Measurements from ENCODE around the gene IHH. TPM values are rescaled to one million over a fixed set of nuclear protein-coding genes. Genes with fewer than 3 reads are reported as not detected.
A peak's percentile ranks its signal among the peaks of the same experiment; 100 is the strongest.

IHH gene
- total RNA-seq, 1 donor from 2014 or later, result not detected

DNA sequence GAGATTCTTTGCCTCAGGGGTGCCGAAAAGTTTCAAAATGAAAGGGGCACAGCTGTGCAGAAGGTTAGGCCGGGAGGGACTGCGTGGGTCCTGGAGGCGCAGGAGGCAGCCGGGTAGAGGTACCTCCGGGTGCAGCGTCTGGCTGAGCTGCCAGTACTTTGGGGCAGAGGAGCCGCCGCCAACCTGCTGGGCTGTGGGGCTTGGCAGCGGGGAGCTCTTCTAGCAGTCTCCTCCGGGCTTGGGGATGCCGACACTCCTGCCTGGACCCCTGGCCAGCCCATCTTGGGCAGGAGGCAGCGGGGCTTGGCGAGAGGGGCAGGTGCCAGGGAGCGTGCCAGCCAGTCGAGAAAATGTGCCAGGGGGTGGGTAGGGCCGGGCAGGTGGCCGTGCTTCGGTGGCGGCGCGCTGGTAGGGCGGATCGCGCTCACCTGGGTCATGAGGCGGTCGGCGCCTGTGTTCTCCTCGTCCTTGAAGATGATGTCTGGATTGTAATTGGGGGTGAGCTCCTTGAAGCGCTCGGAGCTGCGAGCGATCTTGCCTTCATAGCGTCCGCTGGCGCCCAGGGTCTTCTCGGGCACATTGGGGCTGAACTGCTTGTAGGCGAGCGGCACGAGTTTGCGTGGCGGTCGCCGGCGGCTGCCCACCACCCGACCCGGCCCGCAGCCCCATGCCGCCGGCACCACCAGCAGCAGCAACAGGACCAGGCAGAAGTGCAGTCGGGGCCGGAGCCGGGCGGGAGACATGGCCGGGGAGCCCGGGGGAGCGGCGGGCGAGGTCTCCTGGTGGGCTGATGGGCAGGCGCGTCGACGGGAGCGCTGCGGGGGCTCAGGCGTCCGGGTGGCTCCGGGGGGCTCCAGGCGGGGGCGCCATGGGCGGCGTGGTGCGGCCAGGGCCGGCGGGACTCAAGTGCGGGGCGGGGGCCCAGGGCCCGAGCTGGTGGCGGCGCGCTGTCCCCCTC is 717 bp downstream of the IHH start:
- Mint-ChIP-seq H3K36me3 (ENCODE audit: low read depth) (no peaks in the 10 kb centered on the region), H3K27ac (no peak overlapping the region), H3K4me3 (peak overlapping the region; percentile 37), H3K9me3 (no peaks in the 10 kb centered on the region), H3K27me3 (peaks cover 76% of the 10 kb centered on the region), H3K4me1 (peaks cover 10% of the 10 kb centered on the region)
- intact Hi-C loops (cut with micrococcal nuclease), result loop anchor here (2.0 to 10.0 kb wide), 5 partner anchors 42 to 275 kb away; partner anchors contain the start of gene RESP18
- DNase-seq, result peak; percentile 60

DNA sequence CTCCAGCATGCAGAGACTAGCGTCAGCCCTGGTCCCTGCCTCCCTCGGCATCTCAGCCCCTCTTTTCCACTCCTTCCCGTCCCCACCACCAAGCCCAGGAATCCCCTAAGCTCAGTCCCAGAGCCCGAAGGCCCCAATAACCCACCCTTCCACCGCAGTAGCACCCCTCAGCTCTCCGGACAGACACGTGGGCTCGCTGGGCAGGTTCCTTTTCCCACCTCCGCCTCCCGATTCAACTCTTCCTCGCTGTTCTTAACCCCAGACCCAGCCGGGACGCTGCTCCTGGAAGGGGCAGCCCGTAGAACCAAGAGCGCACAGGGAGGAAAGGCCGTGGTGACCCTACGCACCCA is 1.4 kb downstream of the IHH start:
- intact Hi-C loops (cut with micrococcal nuclease), result loop anchor here (2.0 to 10.0 kb wide), 5 partner anchors 43 to 275 kb away; partner anchors contain the start of gene RESP18
- peaks cover 10% of the 10 kb centered on the region for H3K4me1 Mint-ChIP-seq
- no peak for DNase-seq
- H3K9me3 Mint-ChIP-seq, result no peaks in the 10 kb centered on the region
- H3K4me3 Mint-ChIP-seq, result no peak overlapping the region
- no peaks in the 10 kb centered on the region for H3K36me3 Mint-ChIP-seq (ENCODE audit: low read depth)
- no peak overlapping the region for H3K27ac Mint-ChIP-seq
- H3K27me3 Mint-ChIP-seq, result peaks cover 70% of the 10 kb centered on the region

DNA sequence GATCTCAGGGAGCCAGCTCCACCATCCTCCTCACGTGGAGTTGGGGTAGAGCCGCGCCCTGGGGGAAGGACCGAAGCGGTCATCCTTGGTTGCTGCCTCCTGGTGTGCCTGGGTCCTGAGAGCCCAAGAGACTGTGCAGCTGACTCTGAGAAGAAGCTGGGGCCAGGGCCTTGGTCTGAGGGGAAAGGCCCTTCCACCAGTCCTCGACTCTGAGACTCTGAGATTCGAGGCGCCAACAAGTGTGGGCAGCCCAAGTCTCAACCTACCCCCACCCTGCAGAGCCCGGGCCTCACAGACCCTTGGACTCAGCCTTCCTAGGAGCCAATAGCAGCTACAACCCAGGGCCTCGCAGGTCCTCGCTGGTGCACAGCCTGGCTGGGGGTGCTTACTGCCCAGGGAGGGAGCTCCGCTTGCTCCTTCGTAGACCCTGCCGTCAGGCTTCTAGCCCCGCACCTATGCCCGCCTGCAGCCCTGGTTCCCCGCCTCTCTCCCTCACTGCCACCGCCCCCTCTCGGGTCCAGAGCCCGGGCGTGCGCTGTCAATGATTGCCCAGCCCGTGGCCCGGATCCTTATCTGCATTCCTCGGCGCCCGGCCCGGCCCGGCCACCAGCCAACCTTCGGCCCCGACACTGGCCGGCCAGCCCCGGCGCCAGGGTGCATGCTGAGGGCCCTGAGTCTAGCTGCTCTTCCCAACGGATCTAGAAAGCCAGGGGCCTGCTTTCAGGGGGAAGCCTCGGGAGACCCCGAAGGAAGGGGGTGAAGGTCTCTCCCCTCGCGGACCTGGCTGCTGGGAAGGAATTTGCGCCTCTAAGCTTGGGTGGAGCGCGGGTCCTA is 2.0 kb downstream of the IHH start:
- H3K9me3 Mint-ChIP-seq, result no peaks in the 10 kb centered on the region
- H3K27me3 Mint-ChIP-seq, result peaks cover 66% of the 10 kb centered on the region
- H3K36me3 Mint-ChIP-seq (ENCODE audit: low read depth), result no peaks in the 10 kb centered on the region
- peaks cover 10% of the 10 kb centered on the region for H3K4me1 Mint-ChIP-seq
- intact Hi-C loops (cut with micrococcal nuclease), result loop anchor here (1.0 to 10.0 kb wide), 8 partner anchors 44 to 276 kb away; partner anchors contain the start of gene RESP18
- no peak overlapping the region for H3K4me3 Mint-ChIP-seq
- no peak overlapping the region for H3K27ac Mint-ChIP-seq
- DNase-seq, result no peak

DNA sequence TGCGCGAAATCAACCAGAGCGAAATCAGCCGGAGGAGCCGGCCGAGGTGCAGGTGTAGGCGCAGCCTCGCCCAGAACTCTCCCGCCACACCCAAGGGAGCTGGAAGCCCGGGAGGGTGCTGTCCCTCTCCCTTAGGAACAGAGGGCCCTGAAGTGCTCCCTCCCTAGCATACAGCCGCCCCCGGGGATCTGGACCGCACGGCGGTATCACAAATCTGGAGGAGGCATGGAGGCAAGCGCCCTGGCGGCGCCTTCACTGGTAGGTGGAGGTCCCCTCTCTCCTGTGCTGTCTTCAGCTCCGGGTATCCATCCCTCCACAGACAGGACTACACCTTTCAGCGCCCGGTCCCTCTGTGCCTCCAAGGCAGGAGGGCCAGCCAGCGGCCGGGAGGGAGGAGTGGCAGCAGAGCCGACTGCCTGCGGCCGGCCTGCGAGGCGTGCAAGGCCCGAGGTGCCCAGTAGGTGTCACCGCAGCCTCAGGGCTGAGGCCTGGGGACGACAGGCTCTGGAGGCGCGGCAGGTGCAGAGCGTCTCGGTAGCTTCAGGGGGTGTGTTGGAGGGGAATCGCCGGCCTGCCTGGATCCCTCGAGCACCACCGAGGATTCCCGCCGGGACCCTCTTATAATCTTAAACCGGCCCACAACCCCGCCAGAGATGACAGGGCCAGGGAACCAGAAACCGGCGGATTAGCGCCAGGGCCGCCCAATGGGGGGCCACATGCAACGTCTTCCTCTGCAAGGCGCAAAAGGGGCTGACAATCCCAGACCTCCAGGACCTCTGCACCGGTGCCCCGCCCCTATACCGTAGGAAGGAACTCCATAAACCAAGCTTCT is 2.8 kb downstream of the IHH start:
- no peaks in the 10 kb centered on the region for H3K36me3 Mint-ChIP-seq (ENCODE audit: low read depth)
- H3K27ac Mint-ChIP-seq, result no peak overlapping the region
- H3K27me3 Mint-ChIP-seq, result peaks cover 61% of the 10 kb centered on the region
- H3K4me3 Mint-ChIP-seq, result peak overlapping the region; percentile 48
- intact Hi-C loops (cut with micrococcal nuclease), result loop anchor here (1.0 to 10.0 kb wide), 8 partner anchors 44 to 277 kb away; partner anchors contain the start of gene RESP18
- H3K4me1 Mint-ChIP-seq, result peaks cover 10% of the 10 kb centered on the region
- peak; percentile 94 for DNase-seq
- H3K9me3 Mint-ChIP-seq, result no peaks in the 10 kb centered on the region

DNA sequence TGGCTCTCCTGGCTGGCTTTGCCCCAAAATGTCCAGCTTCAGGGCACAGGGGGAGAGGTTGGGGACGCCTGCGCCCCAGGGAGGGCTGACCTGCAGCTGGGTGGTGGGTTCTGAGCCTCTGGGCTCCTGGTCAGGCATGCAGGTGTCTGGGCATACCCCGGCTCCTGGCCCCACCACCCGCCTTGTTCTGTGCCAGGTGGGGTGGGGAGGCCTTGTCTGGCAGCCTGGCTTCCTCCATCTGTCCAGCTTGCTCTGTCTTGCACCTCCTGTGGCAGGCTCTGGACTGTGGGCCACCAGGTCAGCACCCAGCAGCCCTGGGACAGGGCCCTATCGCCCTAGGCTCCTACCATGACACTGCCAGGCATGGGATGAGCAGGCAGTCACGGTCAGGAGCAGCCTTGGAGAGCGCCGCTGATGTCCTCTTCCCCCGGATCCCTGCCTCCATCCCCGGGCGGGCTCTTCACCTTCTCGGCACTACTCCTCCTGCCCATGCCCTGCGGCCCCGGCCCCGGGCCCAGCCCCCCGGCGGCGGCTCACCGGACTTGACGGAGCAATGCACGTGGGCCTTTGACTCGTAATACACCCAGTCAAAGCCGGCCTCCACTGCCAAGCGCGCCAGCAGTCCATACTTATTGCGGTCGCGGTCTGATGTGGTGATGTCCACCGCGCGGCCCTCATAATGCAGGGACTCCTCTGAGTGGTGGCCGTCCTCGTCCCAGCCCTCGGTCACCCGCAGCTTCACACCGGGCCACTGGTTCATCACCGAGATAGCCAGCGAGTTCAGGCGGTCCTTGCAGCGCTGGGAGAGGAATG is 3.6 kb downstream of the IHH start:
- H3K9me3 Mint-ChIP-seq, result no peaks in the 10 kb centered on the region
- no peaks in the 10 kb centered on the region for H3K36me3 Mint-ChIP-seq (ENCODE audit: low read depth)
- no peak overlapping the region for H3K4me3 Mint-ChIP-seq
- peaks cover 10% of the 10 kb centered on the region for H3K4me1 Mint-ChIP-seq
- intact Hi-C loops (cut with micrococcal nuclease), result loop anchor here (5.0 to 10.0 kb wide), 3 partner anchors 45 to 278 kb away; partner anchors contain the start of gene RESP18
- H3K27me3 Mint-ChIP-seq, result peaks cover 55% of the 10 kb centered on the region
- no peak overlapping the region for H3K27ac Mint-ChIP-seq
- DNase-seq, result no peak

DNA sequence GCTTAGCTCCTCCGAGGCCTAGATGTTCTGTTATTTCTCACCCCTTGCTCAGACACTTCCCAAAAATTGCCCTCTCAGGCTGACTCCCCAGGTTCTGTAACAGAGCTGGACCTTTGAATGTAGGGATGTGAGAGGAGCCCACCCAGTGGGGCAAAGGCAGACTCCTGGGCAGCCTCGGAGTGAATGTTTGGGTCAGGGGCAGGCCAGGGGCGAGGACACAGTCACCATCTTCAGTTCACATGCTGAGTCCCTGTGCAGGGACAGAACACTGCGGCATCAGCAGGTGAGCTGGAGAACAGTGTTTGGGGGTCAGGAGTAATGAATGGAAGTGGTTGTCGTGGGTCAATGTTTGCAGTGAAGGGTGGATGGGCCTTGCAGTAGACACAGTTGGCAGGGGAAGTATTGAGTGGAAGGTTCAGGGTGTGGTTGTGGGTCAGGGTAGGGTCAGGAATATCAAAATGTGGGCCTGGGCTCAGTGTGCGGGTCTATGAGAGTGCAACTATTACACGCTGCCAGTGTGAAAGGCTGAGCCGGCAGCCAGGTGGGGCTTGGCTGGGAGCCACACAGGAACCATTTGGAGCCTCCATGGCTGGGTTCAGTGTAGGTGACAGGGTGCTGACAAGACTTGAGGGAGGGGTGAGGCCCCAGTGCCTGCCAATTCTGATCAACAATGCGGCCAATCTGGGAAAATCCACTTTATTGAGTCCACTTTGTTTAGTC is 4.4 kb downstream of the IHH start:
- Mint-ChIP-seq H3K4me1 (peaks cover 7% of the 10 kb centered on the region), H3K9me3 (no peaks in the 10 kb centered on the region), H3K4me3 (no peak overlapping the region), H3K36me3 (ENCODE audit: low read depth) (no peaks in the 10 kb centered on the region), H3K27me3 (peaks cover 50% of the 10 kb centered on the region), H3K27ac (no peak overlapping the region)
- intact Hi-C loops (cut with micrococcal nuclease), result loop anchor here (5.0 to 10.0 kb wide), 3 partner anchors 46 to 278 kb away; partner anchors contain the start of gene RESP18
- DNase-seq, result no peak

DNA sequence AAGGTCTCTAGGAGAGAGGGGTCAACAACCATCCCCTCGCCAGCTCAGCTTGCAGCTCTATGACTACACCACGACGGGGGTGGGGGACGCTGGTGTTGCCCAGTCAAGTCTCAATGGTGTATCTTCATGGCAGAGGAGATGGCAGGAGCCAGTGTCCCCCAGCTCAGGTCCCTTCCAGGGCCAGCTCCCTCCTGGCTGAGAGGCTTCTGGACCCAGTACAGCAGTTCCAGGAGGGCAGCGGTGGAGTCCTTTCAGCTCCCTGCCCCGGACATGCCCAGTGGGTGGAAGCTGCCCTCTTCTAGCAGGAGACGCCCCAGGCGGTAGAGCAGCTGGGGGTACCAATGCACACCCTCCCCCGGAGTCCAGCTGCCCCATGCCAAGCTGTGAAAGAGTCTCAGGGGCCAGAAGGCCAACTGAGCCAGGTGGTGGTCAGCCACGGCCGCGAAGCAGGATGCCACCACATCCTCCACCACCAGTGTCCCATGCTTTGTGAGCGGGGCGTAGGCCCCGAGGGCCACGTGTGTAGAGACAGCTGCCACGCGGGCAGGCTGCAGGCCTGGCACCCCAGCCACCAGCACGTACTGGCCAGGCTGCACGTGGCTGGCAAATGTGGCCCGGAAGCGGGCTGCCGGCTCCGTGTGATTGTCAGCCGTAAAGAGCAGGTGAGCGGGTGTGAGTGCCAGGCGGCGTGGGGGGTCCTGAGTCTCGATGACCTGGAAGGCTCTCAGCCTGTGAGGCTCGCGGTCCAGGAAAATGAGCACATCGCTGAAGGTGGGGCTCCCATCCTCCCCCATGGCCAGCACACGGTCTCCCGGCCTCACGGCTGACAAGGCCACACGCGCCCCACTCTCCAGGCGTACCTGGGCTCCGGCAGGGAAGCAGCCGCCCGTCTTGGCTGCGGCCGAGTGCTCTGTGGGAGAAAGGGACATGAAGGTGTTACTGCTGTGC is 5.5 kb downstream of the IHH start:
- Mint-ChIP-seq H3K36me3 (ENCODE audit: low read depth) (no peaks in the 10 kb centered on the region), H3K27ac (no peak overlapping the region), H3K27me3 (peaks cover 53% of the 10 kb centered on the region), H3K4me3 (no peak overlapping the region), H3K9me3 (no peaks in the 10 kb centered on the region), H3K4me1 (peaks cover 6% of the 10 kb centered on the region)
- no peak for DNase-seq
- intact Hi-C loops (cut with micrococcal nuclease), result loop anchor here (5.0 to 10.0 kb wide), 3 partner anchors 47 to 280 kb away; partner anchors contain the start of gene RESP18

DNA sequence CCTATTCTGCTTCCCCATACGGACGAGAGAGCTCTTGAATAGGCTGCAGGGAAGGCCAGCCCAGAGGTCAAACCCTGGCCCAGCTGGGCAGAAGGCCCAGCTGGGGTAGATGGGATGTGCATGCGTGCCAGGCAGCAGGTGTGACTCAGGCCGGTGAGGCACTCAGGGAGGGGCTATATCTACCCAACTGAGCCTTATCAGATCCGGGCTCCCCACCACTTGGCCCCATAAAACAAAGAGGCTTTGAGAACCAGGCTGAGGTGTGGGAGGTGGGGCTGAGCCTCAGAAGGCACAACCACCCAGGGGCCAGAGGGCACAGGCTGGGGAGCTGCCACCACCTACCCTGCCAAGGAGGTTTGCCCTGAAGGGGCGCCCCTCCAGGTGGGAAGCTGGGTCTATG is 11.4 kb downstream of the IHH start:
- H3K4me3 Mint-ChIP-seq, result no peak overlapping the region
- intact Hi-C loops (cut with micrococcal nuclease), result no loop called here
- no peaks in the 10 kb centered on the region for H3K36me3 Mint-ChIP-seq (ENCODE audit: low read depth)
- H3K9me3 Mint-ChIP-seq, result no peaks in the 10 kb centered on the region
- no peak overlapping the region for H3K27ac Mint-ChIP-seq
- no peaks in the 10 kb centered on the region for H3K4me1 Mint-ChIP-seq
- DNase-seq, result no peak
- H3K27me3 Mint-ChIP-seq, result peaks cover 39% of the 10 kb centered on the region

DNA sequence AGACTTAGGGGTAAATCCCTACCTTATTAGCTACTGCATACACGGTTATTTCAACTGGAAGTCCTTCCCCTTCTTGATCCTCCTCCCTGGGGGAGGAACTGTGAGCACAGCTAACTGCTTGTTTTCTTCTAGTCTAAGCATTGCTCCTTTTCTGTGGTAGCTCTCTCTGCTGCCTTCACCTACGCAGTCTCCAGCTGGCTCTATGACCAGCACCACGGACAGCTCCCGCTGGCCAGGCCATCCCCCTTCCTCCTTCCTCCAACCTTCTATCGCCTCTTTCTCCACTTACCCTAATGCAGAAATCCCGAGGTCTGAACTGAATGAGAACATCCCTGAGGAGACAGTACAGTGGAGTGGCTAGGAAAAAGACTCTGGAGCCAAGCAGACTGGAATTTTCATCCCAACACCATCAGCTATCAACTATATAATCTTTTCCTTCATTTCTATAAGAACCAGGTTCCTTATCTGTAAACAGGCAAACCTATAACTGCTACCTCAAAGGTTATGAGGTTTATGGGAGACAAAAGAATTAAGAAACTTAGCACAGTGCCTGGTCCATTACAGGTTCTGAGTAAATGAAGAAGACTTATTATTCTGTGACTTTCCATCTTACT is 14.7 kb downstream of the IHH start:
- peak; percentile 76 for DNase-seq
- intact Hi-C loops (cut with micrococcal nuclease), result no loop called here
- Mint-ChIP-seq H3K27me3 (peaks cover 48% of the 10 kb centered on the region), H3K9me3 (no peaks in the 10 kb centered on the region), H3K36me3 (ENCODE audit: low read depth) (no peaks in the 10 kb centered on the region), H3K27ac (no peak overlapping the region), H3K4me1 (peaks cover 2% of the 10 kb centered on the region), H3K4me3 (no peak overlapping the region)

DNA sequence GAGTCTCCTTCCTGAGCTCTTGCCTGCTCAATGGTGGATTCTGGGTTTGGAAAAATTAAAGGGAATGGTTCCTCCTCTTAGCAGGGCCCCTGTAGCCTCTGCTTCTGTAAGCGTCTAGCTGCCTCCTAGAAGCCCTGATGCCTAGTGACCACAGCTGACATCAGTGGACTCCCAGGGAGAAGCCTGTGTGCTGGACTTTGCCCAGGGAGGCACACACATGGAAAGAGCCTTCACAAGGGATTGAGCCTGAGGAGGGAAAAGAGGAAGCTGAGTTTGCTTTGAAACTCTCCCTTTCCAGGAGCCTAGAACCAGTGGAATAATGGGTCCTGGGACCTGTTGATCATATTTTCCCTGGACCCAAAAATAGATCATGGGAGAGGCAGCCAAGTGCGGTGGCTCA is 18.0 kb downstream of the IHH start:
- Mint-ChIP-seq H3K27ac (no peak overlapping the region), H3K9me3 (no peaks in the 10 kb centered on the region), H3K27me3 (peaks cover 49% of the 10 kb centered on the region), H3K36me3 (ENCODE audit: low read depth) (no peaks in the 10 kb centered on the region), H3K4me1 (peaks cover 2% of the 10 kb centered on the region), H3K4me3 (no peak overlapping the region)
- no peak for DNase-seq
- intact Hi-C loops (cut with micrococcal nuclease), result no loop called here

DNA sequence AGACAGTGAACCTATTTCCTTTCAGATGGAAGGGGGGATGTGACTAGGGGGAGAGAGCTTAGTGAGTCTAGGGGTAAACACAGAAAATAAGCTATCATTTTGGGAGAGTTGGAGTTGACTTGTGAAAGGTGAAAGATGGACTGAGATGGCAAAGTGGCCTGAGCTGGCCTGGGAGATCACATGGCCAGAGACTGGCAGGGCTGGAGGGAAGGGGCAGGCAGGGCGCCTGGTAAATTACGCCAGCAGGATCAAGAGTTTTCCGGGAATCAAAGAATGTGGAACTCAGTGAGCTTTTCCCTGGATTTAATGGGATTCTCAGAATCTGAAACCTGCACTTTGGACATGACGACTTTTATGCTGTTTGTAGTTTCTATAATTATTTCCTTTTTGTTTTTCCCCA is 18.6 kb downstream of the IHH start:
- no peak overlapping the region for H3K4me3 Mint-ChIP-seq
- intact Hi-C loops (cut with micrococcal nuclease), result no loop called here
- no peak for DNase-seq
- H3K9me3 Mint-ChIP-seq, result no peaks in the 10 kb centered on the region
- no peak overlapping the region for H3K27ac Mint-ChIP-seq
- H3K4me1 Mint-ChIP-seq, result peaks cover 2% of the 10 kb centered on the region
- H3K27me3 Mint-ChIP-seq, result peaks cover 50% of the 10 kb centered on the region
- H3K36me3 Mint-ChIP-seq (ENCODE audit: low read depth), result no peaks in the 10 kb centered on the region

Measured in activated CD4-positive, alpha-beta T cell treated with anti-CD3 and anti-CD28 coated beads, Interleukin-2, amount 10 ng/mL, durations not matched to agents 24 days and 14 days (primary cell).